Measurements from ENCODE around the gene RRN3. TPM values are rescaled to one million over a fixed set of nuclear protein-coding genes. Genes with fewer than 3 reads are reported as not detected.
A peak's percentile ranks its signal among the peaks of the same experiment; 100 is the strongest.
"Not testable (repeated sequence)": the region's sequence is repeated elsewhere in the genome, so short reads cannot be mapped to it uniquely, and the experiment has no call there.

Gene RRN3
- total and polyA plus RNA-seq, 9 of the 15 experiments (the other 6 are each of a cell fraction or from before 2014, with no cell fraction given), result 22.2 to 49.5 (median 28.4) TPM

GRCh38 chr16:15029749-15030148 is 64.3 kb downstream of the RRN3 start:
- H3K4me1 ChIP-seq (replicated peaks in 1 of 2; ENCODE audit: control insufficient read depth in 2 of 2, insufficient read depth in 2 of 2, low read length in 2 of 2); H4K20me1 ChIP-seq (replicated peaks; ENCODE audit: control insufficient read depth, insufficient read depth, low read length); intact Hi-C loops (cut with micrococcal nuclease); POLR2A ChIA-PET; DNase-seq (ENCODE audit: extremely low read depth in 1 of 4, low spot score in 3 of 4); H3K9me1 ChIP-seq (ENCODE audit: control insufficient read depth, insufficient read depth, low read length); H3K4me3 ChIP-seq; ATAC-seq; H3K9me3 ChIP-seq (replicated peaks; ENCODE audit: control insufficient read depth, insufficient read depth, low read depth, low read length); H3K27ac ChIP-seq (ENCODE audit: extremely low read depth, low read depth, low read length); H3K27me3 ChIP-seq (ENCODE audit: control insufficient read depth in 2 of 2, insufficient read depth in 2 of 2, low read length in 2 of 2); H3K79me2 ChIP-seq (ENCODE audit: control insufficient read depth, insufficient read depth, low read length); CTCF ChIA-PET (ENCODE audit: low intra/inter-chr PET ratio); in situ Hi-C loops (cut with MboI); H3K9ac ChIP-seq (ENCODE audit: insufficient read depth in 1 of 2, low read depth in 2 of 2, low read length in 2 of 2); FAIRE-seq; H2AFZ ChIP-seq (ENCODE audit: low read depth, low read length); H3K4me2 ChIP-seq (ENCODE audit: insufficient read depth, low read length): not testable (repeated sequence)
- TF ChIP-seq SUPT5H (IDR thresholded peaks at IDR 0.05), result 0 out of 2 replicates have a peak, but pooled peaks have one; percentile 23
- 82% methylated on average over 6 of the region's 6 CpGs for WGBS (ENCODE audit: insufficient coverage, low coverage, missing lambda C conversion rate)
- H3K36me3 ChIP-seq (ENCODE audit: control insufficient read depth, insufficient read depth, low read length), result peaks cover 64% of the 10 kb centered on the region; the same call in 2 of the 3 replicates
- BruUV-seq (replicated peaks), result TSS peak; percentile 53

- H3K4me3 ChIP-seq; CTCF ChIA-PET (ENCODE audit: low intra/inter-chr PET ratio); H3K27ac ChIP-seq (ENCODE audit: extremely low read depth, low read depth, low read length); H3K79me2 ChIP-seq (ENCODE audit: control insufficient read depth, insufficient read depth, low read length); H3K9me3 ChIP-seq (replicated peaks; ENCODE audit: control insufficient read depth, insufficient read depth, low read depth, low read length); H3K9me1 ChIP-seq (ENCODE audit: control insufficient read depth, insufficient read depth, low read length); H4K20me1 ChIP-seq (replicated peaks; ENCODE audit: control insufficient read depth, insufficient read depth, low read length); DNase-seq (ENCODE audit: extremely low read depth in 1 of 4, low spot score in 3 of 4); in situ Hi-C loops (cut with MboI); H3K4me2 ChIP-seq (ENCODE audit: insufficient read depth, low read length); H3K27me3 ChIP-seq (ENCODE audit: control insufficient read depth in 2 of 2, insufficient read depth in 2 of 2, low read length in 2 of 2); intact Hi-C loops (cut with micrococcal nuclease); ATAC-seq; BruUV-seq (replicated peaks); H3K4me1 ChIP-seq (replicated peaks in 1 of 2; ENCODE audit: control insufficient read depth in 2 of 2, insufficient read depth in 2 of 2, low read length in 2 of 2); H2AFZ ChIP-seq (ENCODE audit: low read depth, low read length): not testable (repeated sequence)
- TF ChIP-seq POLR2G (IDR thresholded peaks at IDR 0.05; ENCODE audit: low read depth, low read length) (peak; percentile 60), POLR2A (conservative IDR thresholded peaks at IDR 0.05) (0 out of 2 replicates have a peak, but pooled peaks have one; percentile 20)
- peak; percentile 72 for FAIRE-seq
- Histone ChIP-seq H3K9ac (ENCODE audit: insufficient read depth in 1 of 2, low read depth in 2 of 2, low read length in 2 of 2) (0 out of 4 replicates have a peak overlapping the region, but pooled peaks of 1 of the 2 experiments have one; percentile 74), H3K36me3 (ENCODE audit: control insufficient read depth, insufficient read depth, low read length) (peaks cover 59% of the 10 kb centered on the region; the same call in 2 of the 3 replicates)
- POLR2A ChIA-PET, result interaction anchor here (0.6 kb wide), 1 partner anchor 709 kb away, joined by 3 read pairs; no protein-coding TSS in a partner anchor
- 92% methylated on average over 25 of the region's 27 CpGs for WGBS (ENCODE audit: insufficient coverage, low coverage, missing lambda C conversion rate)
Measured at GRCh38 chr16:15028801-15029698, 65.0 kb downstream of the RRN3 start.

GRCh38 chr16:15028345-15028715 is 65.7 kb downstream of the RRN3 start:
- H3K9me3 ChIP-seq (replicated peaks; ENCODE audit: control insufficient read depth, insufficient read depth, low read depth, low read length); H3K4me3 ChIP-seq; H2AFZ ChIP-seq (ENCODE audit: low read depth, low read length); H4K20me1 ChIP-seq (replicated peaks; ENCODE audit: control insufficient read depth, insufficient read depth, low read length); H3K9ac ChIP-seq (ENCODE audit: insufficient read depth in 1 of 2, low read depth in 2 of 2, low read length in 2 of 2); ATAC-seq; CTCF ChIA-PET (ENCODE audit: low intra/inter-chr PET ratio); BruUV-seq (replicated peaks); DNase-seq (ENCODE audit: extremely low read depth in 1 of 4, low spot score in 3 of 4); H3K4me1 ChIP-seq (replicated peaks in 1 of 2; ENCODE audit: control insufficient read depth in 2 of 2, insufficient read depth in 2 of 2, low read length in 2 of 2); H3K27me3 ChIP-seq (ENCODE audit: control insufficient read depth in 2 of 2, insufficient read depth in 2 of 2, low read length in 2 of 2); POLR2A ChIA-PET; in situ Hi-C loops (cut with MboI); intact Hi-C loops (cut with micrococcal nuclease); H3K79me2 ChIP-seq (ENCODE audit: control insufficient read depth, insufficient read depth, low read length); H3K4me2 ChIP-seq (ENCODE audit: insufficient read depth, low read length); H3K9me1 ChIP-seq (ENCODE audit: control insufficient read depth, insufficient read depth, low read length); H3K27ac ChIP-seq (ENCODE audit: extremely low read depth, low read depth, low read length): not testable (repeated sequence)
- FAIRE-seq, result peak; percentile 11
- WGBS (ENCODE audit: insufficient coverage, low coverage, missing lambda C conversion rate), result 93% methylated on average over 6 of the region's 6 CpGs
- peaks cover 58% of the 10 kb centered on the region; the same call in 2 of the 3 replicates for H3K36me3 ChIP-seq (ENCODE audit: control insufficient read depth, insufficient read depth, low read length)
